T-helper 1 cell (primary cell): ENCODE results near the gene TMEM256.
A peak's percentile ranks its signal among the peaks of the same experiment; 100 is the strongest.

Source experiments
- DNase-seq, 5 donors: peaks; one replicate each; pipeline ENCODE4 v3.0.0-alpha.2; 2012 to 2020
- total RNA-seq, 4 donors: gene quantifications; one replicate each; lab custom pipeline; 2026; lab: John Stamatoyannopoulos, UW

Gene TMEM256
- 1.3 to 4.0 (median 1.8) reads per million in 4 donors for total RNA-seq

DNA sequence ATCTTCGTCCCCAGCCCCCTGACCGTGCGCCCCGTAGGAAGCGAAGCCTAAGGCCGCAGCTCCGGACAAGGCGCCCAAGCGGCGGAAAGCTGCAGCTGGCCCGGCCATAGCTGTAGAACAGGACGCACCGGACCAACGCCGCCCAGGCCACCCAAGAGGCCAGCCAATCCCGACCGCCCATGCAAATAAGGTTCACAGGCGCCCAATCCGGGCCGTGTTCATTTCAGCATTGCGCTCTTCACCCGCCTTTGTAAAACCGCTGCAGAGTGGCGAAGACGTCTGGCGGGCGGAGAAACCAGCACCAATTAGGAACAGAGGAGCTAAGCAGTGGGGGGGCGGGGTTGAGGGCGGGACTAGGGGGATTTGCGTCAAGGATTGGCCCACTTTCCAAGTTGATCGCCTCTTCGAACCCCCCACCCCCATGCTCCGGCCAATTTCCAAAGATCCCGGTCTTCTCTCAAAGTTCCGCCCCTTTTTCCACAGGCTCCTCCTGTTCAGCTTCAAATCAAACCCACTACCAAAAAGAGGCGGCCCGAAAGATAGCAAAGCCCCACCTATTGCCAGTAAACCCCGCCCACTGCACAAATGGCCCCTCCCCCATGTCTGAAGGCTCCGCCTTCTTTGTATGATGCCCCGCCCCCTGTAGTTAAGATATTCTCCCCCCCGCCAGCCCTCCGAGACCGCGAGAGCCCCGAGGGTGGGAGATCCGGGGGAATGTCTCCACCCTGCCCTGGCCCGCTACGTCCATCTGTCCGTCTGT is at the start of gene TMEM256:
Gene TMEM256 (minus strand): TSS at position 121 of the 760 bp plus-strand sequence. CDS start 13 bp downstream, at position 108.
- peak; percentile 92 to 99 (median 96) for DNase-seq

DNA sequence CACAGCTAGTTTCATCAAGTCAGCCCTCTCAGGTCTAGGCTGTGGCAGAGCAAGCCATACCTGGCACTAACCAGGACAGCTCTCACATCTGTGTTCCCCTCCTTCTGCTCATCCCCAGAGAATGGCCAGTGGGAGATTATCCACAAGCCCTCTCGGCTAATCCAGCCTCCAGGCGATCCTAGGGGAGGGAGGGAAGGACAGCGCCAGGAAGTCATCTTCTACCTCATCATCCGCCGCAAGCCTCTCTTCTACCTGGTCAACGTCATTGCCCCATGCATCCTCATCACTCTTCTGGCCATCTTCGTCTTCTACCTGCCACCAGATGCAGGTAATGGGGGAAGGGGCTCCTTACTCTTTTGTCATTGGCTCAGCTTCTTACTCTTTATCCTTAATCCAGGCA is 44.6 kb upstream of the TMEM256 start:
- DNase-seq, result no peak

DNA sequence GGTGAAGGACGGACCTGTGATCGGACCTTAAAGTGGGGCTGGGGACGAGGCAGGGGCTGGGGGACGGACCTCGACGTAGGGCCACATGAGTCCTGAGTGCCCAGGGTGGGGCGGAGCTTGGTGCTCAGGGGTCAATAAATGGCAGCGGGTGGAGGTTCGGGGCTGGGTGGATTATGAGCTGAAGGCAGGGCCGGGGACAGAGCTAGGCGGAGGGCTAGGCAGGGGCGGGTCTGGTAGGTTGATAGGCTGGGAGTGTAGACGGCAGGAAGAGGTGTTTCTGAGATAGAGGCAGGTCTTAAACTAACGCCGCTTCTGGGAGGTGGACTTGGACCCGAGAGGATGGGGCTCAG is 41.7 kb upstream of the TMEM256 start:
- peak in 1 of 5 donors; percentile 37 for DNase-seq

DNA sequence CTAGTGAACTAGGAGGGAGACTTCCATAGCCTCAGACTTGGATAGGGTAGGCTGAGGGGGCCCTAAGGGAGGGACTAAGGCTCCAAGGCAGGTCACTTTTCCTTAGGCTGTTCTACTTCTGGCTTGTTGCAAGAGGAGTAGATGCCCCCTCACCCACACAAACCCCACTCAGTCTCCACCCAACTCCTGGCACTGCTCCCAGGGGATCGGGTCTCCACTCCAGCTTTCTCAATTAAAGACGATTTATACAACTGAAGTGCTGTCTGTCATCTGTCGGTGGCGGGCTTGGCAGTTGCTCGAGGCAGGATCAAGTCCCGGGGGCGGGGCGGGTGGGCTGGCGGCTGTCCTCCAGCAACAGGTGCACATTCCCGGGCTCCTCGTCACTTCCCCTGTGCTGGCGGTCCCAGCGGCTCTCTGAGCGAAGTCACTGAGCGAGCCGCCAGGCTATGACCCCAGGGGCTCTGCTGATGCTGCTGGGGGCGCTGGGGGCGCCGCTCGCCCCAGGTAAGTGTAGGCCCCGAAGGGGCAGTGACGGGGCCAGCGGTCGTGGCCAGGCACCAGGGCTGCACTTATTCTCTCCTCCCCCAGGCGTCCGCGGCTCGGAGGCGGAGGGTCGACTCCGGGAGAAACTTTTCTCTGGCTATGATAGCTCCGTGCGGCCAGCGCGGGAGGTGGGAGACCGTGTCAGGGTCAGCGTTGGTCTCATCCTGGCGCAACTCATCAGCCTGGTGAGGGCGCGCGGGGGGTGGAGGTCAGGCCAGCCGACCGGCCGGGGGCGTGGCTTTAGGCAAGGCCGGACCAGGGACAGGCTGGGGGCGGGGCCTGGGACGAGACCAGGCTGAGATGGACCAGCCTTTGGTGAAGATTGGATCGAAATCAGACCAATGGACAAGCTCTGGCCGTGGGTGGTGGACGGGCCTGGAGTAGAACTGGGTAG is 41.1 kb upstream of the TMEM256 start, which contains the start of gene CHRNB1:
Gene CHRNB1 (plus strand): TSS at position 380 of the 937 bp plus-strand sequence. CDS start 67 bp downstream, at position 447.
- DNase-seq, result no peak

DNA sequence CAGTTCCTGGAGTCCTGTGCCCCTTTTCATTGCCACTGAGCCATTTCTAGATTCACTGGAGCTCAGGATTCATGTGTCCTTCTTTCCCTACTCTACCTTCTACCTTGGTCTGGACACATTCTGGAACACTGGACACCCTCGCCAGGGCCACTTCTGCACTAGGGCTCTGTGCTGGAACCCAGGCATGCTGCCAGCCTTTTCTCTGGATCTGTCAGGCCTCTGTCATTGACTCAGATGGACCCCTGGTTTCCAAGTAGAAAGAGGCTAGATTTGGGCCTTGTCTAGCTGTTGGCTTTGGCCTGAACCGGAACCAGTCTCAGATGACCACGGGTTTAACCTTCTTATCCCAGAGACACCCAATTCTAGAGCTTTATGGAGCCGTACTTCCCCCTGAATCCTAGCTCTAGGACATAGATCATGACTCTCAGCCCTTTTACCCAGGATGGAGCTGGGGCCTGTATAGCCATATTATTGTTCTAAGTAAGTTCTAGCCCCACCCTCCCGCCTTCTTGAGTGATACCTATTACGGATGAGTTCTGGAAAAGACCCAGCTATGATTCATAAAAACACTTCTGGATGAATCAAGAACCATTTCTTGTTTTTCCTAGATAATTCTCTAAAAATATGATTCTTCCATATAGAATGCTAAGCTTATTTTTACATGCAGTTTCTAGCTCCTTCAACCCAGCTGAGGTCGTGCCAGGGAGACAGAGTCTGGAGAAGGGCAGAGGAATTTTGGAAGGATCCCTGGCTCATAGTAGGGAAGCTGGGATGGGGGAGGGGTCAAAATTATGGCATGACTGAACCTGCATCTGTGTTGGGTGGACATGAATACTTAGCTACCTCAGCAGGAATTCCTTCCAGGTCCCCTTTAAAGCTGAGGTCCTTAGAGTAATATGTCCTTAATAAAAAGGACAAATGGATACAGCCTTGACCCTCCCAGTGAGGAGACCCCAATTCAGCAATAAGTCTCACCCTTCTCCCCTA is 39.9 kb upstream of the TMEM256 start:
- no peak for DNase-seq

DNA sequence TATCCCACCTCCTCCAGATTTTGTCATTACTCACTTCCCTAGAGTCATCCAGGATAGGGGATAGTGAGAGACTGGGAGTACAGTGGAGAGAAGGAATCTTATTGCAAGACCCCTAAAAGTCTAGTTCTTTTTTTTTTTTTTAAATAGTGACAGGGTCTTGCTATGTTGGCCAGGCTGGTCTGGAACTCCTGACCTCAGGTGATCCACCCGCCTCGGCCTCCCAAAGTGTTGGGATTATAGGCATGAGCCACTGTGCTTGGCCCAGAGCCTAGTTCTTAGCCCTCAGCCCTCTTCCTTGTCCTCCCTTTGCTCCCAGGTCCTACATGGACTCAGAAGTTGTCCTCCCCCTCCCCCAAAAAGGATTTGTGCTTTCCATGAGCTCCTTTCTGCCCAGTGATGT is 38.2 kb upstream of the TMEM256 start:
- no peak for DNase-seq

DNA sequence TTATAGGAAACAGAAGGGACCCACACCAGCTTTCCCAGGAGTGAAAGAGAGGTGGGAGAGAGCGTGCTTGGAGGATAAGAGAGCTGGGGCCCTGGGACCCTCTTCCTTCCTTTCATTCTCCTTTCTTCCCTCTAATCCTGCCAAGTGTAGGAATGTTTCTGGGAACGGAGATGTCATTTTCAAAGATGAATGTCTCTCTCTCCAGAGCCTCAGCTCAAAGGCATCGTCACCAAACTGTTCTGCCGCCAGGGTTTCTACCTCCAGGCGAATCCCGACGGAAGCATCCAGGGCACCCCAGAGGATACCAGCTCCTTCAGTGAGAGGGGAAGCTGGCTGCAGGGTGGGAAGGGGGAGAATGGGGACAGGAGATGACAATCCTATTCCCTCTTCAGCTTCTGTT is 37.4 kb upstream of the TMEM256 start:
- DNase-seq, result no peak

DNA sequence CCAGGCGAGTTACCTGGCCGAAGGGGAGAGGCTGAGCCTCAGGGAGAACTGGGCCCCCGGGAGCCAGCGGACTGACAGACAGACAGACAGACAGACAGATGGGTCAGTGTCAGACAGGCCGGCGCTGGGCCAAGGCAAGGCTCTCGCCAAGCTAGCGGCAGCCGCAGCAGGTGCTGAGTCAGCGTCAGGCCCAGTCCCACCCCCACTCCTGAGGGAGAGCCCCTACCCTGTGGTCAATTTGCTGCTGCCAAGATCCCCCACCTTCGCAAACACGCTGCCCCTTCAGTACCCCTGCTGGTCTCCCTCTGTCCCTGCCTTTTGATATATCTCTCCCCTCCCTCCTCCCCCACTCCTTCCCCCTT is 36.9 kb upstream of the TMEM256 start:
- no peak for DNase-seq

DNA sequence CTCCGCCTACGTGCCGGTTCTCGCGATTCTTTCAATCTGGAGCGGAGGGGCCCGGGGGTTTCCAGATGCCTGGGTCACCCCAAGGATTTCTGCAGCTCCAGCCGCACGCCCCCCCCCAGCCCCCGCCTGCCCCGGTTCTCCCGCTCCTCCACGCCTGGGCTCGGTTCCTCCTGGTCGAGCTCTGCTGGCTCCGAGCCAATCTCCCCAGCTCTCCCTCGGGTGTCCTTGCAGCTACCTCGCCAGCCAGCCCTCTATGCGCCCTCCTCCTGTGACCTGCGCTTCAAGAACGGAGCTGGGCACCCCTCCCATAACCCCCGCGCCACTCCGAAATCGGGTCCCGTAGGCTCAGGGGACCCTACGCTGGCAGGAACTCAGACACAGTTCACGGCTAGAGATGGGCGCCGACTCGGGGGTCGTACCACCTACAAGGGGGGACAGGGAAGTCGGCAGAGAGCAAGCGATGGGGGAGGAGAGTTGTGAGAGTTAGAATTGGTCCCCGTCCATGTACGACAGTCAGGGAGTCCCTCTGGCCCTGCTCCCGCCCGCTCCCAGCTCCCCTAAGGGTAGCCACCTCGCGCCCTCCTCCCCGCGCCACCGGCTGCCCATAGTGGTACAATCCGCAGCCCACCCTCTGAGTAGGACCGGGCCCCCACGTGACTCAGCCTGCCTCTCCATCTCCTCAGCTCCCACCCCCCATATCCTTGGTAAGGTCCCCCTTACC is 36.4 kb upstream of the TMEM256 start:
- DNase-seq, result no peak

DNA sequence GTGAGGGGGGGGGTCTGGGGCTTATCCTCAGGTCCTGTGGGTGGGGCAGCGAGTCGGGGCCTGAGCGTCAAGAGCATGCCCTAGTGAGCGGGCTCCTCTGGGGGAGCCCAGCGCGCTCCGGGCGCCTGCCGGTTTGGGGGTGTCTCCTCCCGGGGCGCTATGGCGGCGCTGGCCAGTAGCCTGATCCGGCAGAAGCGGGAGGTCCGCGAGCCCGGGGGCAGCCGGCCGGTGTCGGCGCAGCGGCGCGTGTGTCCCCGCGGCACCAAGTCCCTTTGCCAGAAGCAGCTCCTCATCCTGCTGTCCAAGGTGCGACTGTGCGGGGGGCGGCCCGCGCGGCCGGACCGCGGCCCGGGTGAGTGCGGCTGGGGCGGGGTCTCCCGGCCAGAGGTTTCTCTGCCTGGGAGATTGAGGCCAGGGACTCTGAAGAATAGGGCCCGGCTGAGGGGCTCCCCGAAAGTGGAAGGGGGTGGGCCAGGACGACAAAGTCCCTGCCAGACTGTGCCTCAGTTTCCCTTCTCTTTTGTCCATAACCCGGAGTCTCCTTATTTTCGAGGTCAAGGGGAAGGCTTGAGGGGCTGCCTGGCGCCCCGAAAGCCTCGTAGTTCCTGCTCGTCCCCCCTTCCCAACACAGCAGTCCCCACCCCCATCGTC is 35.7 kb upstream of the TMEM256 start, which contains the start of gene FGF11:
Gene FGF11 (plus strand): TSS at position 51 of the 651 bp plus-strand sequence. CDS start 109 bp downstream, at position 160.
- no peak for DNase-seq

DNA sequence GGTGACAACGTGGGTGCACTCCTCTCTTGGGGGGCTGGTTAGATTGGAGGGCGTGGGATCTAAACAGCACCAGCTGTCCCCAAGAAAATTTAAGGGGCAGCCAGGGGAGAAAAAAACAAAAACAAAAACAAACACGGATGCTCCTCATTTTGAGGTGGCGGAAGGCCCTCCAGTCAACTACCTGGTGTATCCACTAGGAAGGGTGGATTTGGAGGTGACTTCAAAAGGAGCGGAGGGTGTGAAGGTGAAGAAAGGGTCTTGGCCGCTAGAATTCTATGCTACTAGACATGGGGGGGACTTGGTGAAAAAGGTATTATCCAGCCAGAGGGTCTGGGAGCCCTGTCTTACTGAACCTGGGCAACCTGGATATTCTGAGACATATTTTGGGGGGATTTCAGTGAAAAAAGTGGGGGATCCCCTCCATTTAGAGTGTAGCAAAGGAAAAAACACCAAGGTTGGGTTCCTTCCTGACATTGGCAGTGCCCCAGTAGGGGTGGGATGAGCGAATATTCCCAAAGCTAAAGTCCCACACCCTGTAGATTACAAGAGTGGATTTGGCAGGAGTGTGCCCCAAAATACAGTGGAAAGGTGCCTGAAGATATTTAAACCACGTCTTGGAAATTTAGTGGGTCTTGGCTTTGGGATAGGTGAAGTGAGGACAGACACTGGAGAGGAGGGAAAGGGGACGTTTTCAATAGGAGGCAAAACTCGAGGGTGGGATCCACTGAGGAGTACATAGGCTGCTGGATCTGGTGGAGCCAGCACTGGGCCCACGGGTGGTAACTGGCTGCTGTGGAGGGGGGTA is 35.0 kb upstream of the TMEM256 start:
- DNase-seq, result no peak

DNA sequence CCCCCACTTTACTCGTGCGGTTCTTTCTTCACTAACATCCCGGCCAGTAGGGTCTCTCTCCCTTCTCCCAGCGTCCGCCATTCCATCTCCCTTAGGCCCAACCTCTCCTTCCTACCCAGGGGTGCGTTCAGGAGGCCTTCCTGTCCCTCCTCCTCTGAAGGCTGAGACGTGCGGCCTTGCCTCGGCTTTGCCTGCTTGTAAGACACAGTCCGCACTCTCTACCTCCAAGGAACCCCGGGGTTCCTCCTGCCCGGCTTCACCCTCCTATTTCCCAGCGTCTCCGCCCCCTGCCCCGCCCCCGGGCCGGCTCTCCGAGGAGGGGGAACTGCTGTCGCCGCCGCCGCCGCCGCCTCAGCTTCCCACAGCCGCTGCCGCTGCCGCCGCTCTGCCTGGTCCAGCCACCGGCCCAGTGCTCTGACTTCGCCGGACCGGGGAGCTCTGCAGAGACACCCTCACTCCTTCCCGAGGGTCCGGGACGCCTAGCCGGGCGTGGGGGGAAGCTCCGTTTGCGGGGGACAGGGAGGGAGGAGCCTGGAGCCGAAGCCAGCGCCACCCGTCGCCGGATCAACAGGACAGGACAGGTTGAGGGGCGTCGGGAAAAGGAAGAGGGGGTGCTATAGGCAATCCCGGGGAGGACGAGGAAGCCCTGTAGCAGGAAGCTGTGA is 34.2 kb upstream of the TMEM256 start:
- DNase-seq, result peak in 3 of 5 donors; percentile 39 to 50 (median 43)

DNA sequence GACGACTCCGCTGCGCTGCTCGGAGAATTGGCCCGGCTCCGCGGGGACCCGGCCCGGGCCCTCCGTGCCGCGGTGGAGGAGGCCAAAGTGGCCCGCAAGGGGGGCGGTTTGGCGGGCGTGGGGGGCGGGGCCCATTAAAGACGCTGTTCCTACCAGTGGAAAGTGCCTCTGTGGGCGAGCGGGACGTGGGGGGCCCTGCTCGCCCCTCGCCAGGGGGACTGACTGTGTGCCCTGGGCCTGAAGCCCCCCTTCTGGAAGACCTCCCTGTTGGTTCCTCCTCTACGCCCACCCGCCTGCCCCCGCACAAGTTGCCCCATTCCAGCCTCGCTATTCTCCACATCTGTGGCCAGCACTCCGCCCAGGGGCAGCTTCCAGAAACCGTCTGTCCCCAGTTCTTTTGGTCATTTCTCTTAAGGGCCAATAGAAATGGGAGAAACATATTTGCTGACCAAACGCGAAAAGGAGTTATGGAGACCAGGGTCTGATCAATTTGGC is 33.5 kb upstream of the TMEM256 start:
- no peak for DNase-seq

DNA sequence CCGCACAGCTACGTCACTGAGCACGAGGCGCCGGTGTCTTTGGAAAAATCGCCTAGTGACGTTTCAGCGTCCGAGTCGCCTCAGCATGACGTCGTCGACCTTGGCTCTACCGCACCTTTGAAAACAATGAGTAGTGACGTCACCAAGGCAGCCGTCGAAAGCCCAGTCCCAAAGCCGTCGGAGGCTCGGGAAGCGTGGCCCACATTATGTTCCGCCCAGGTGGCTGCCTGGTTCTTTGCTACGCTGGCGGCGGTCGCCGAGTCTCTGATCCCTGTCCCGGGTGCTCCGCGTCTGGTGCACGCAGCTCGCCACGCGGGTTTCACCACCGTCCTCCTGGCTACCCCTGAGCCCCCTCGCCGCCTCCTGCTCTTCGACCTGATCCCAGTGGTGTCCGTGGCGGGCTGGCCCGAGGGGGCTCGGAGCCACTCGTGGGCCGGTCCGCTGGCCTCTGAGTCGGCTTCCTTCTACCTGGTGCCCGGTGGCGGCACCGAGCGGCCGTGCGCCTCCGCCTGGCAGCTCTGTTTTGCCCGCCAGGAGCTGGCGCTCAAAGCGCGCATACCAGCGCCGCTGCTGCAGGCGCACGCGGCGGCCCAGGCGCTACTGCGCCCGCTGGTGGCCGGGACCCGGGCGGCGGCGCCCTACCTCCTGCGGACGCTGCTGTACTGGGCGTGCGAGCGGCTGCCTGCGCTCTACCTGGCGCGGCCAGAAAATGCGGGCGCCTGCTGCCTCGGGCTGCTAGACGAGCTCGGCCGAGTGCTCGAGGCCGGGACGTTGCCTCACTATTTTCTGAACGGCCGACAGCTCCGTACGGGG is 32.9 kb upstream of the TMEM256 start:
- peak; percentile 58 to 87 (median 71) for DNase-seq

DNA sequence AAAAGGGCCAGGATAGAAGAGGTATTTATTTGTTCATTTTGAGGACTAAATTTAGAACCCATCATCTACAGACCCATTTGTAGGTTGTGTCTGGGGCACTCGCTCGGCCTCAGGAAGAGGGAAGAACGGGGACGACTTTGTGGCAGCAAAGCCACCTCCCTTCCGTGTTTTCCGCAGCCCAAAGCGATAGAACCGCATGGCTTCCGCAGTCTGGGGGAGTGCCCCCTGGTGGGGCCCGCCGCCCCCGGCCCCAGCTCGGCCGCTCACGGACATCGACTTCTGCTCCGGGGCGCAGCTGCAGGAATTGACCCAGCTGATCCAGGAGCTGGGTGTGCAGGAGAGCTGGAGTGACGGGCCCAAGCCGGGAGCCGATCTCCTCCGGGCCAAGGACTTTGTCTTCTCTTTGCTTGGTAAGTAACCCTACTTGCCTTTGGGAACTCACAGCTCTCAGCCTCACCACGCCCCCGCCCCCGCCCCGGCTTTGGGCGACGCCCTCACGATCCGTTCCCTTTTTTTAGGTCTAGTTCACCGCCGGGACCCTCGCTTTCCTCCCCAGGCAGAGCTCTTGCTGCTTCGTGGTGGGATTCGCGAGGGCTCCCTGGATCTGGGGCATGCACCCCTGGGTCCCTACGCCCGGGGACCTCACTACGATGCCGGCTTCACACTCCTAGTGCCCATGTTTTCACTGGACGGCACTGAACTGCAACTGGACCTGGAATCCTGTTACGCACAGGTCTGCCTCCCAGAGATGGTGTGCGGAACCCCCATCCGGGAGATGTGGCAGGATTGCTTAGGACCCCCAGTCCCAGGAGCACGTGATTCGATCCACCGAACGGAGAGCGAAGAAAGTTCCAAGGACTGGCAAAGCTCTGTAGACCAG is 32.0 kb upstream of the TMEM256 start:
- DNase-seq, result peak in 4 of 5 donors; percentile 41 to 74 (median 48)

DNA sequence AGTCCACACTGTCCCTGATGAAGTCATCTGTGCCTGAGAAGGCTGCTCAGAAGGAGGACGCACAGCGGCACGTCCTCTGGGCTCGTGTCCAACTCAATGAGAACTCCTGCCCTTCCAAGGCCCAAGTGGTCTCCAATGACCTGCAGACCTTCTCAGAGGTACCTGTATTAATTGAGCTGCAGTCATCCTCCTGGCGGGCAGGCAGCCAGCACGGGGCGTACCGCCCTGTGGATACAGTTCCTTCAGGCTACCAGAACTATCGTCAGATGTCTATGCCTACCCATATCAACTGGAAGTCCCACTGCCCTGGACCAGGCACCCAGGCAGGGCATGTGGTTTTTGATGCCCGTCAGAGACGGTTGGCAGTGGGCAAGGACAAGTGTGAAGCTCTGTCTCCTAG is 28.4 kb upstream of the TMEM256 start:
- no peak for DNase-seq

DNA sequence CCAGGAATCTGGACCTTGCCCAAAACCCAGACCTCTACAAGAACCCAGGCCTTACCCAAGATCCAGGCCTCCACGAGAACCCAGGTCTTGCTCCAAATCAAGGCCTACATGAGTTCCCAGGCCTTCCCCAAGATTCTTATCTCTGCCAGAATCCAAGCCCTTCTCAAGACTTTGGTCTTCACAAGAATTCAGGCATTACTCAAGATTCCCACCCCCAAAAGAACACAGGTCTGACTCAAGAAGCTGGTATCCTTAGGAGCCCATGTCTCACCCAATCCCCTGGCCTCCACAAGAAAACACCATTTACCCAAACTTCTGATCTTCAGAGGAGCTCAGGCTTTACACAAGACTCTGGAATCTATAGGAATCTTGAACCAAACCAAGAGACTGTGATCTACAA is 27.3 kb upstream of the TMEM256 start:
- no peak for DNase-seq
